Loucy (cell line): ENCODE measurements around the gene ZNF423.

Source experiments
- H2AFZ ChIP-seq: fragments of 200-600 bp; sonication (generic); 2 replicates; pipeline ENCODE4 v1.6.0; 2016; ENCODE audit warnings: antibody characterized with exemption, mild to moderate bottlenecking, low read length, moderate library complexity
- H3F3A ChIP-seq: fragments of 200-600 bp; 2 replicates; pipeline ENCODE4 v1.6.0; 2016; ENCODE audit warnings: antibody characterized with exemption, low read depth, mild to moderate bottlenecking
- H3K27me3 ChIP-seq: fragments of 200-600 bp; sonication (generic); 2 replicates; pipeline ENCODE4 v1.6.1; 2014; ENCODE audit warnings: low read length, mild to moderate bottlenecking; ENCODE audit not compliant: insufficient read depth, poor library complexity, severe bottlenecking
- H3K36me3 ChIP-seq: fragments of 200-600 bp; sonication (generic); 2 replicates; pipeline ENCODE4 v1.6.1; 2016; ENCODE audit warnings: low read length; ENCODE audit not compliant: insufficient read depth
- H3K4me1 ChIP-seq: fragments of 200-600 bp; sonication (generic); 2 replicates; pipeline ENCODE4 v1.5.1; 2014; ENCODE audit warnings: low read length, mild to moderate bottlenecking; ENCODE audit not compliant: insufficient read depth, poor library complexity, severe bottlenecking
- H3K4me2 ChIP-seq: fragments of 200-600 bp; sonication (generic); 2 replicates; pipeline ENCODE4 v1.6.0; 2014; ENCODE audit warnings: antibody characterized with exemption, low read length, low read depth, mild to moderate bottlenecking; ENCODE audit not compliant: poor library complexity, severe bottlenecking
- H3K4me3 ChIP-seq: fragments of 200-600 bp; sonication (generic); 2 replicates; pipeline ENCODE4 v1.5.1; 2014; ENCODE audit warnings: low read length, mild to moderate bottlenecking, mixed read lengths; ENCODE audit not compliant: poor library complexity, severe bottlenecking
- H3K79me2 ChIP-seq: fragments of 200-600 bp; sonication (generic); 2 replicates; pipeline ENCODE4 v1.6.1; 2014; ENCODE audit warnings: low read length; ENCODE audit not compliant: insufficient read depth
- H3K9ac ChIP-seq: fragments of 200-600 bp; sonication (generic); 2 replicates; pipeline ENCODE4 v1.6.0; 2014; ENCODE audit warnings: mild to moderate bottlenecking, low read depth, low read length, moderate library complexity; ENCODE audit not compliant: poor library complexity, severe bottlenecking
- H3K9me2 ChIP-seq: fragments of 200-600 bp; sonication (generic); replicated peaks from 2 replicates; pipeline ENCODE4 v1.6.1; 2016; ENCODE audit warnings: low read depth, low read length, mixed read lengths
- H3K9me3 ChIP-seq: fragments of 200-600 bp; sonication (generic); 2 replicates; pipeline ENCODE4 v1.6.1; 2014; ENCODE audit warnings: mild to moderate bottlenecking, antibody characterized with exemption, low read length, low read depth; ENCODE audit not compliant: insufficient read depth
- H4K20me1 ChIP-seq: fragments of 200-600 bp; sonication (generic); 2 replicates; pipeline ENCODE4 v1.6.0; 2014; ENCODE audit warnings: antibody characterized with exemption, low read length, mild to moderate bottlenecking; ENCODE audit not compliant: insufficient read depth, poor library complexity, severe bottlenecking
- EZH2phosphoT487 ChIP-seq: fragments of 200-600 bp; IDR thresholded peaks from 2 replicates; pipeline ENCODE4 v1.6.1; 2018; ENCODE audit warnings: antibody characterized with exemption, mild to moderate bottlenecking, moderate library complexity, borderline replicate concordance
- TF ChIP-seq, protein P1 (sequence below): fragments of 200-600 bp; sonication (generic); conservative IDR thresholded peaks from 2 replicates; pipeline ENCODE4 v1.5.1; 2014; ENCODE audit warnings: mild to moderate bottlenecking, antibody characterized with exemption, low read length

ZNF423 gene

GRCh38 chr16:49854796-49855203 is 1.1 kb downstream of the ZNF423 start:
- H3K27me3 ChIP-seq, result no peaks in the 10 kb centered on the region
- no peaks in the 10 kb centered on the region; the same call in 1 of the 2 replicates for H3F3A ChIP-seq
- H3K4me3 ChIP-seq, result peak overlapping the region; percentile 82
- TF ChIP-seq, protein P1, sequence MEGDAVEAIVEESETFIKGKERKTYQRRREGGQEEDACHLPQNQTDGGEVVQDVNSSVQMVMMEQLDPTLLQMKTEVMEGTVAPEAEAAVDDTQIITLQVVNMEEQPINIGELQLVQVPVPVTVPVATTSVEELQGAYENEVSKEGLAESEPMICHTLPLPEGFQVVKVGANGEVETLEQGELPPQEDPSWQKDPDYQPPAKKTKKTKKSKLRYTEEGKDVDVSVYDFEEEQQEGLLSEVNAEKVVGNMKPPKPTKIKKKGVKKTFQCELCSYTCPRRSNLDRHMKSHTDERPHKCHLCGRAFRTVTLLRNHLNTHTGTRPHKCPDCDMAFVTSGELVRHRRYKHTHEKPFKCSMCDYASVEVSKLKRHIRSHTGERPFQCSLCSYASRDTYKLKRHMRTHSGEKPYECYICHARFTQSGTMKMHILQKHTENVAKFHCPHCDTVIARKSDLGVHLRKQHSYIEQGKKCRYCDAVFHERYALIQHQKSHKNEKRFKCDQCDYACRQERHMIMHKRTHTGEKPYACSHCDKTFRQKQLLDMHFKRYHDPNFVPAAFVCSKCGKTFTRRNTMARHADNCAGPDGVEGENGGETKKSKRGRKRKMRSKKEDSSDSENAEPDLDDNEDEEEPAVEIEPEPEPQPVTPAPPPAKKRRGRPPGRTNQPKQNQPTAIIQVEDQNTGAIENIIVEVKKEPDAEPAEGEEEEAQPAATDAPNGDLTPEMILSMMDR, result no peak
- TF ChIP-seq EZH2phosphoT487, result no peak
- no peaks in the 10 kb centered on the region for H3K79me2 ChIP-seq
- no peak overlapping the region for H2AFZ ChIP-seq
- no peaks in the 10 kb centered on the region for H3K9me2 ChIP-seq
- no peaks in the 10 kb centered on the region for H4K20me1 ChIP-seq
- H3K4me1 ChIP-seq, result peaks cover 4% of the 10 kb centered on the region
- no peaks in the 10 kb centered on the region for H3K9me3 ChIP-seq
- peak overlapping the region; percentile 80 for H3K9ac ChIP-seq
- peak overlapping the region; percentile 95 for H3K4me2 ChIP-seq
- no peaks in the 10 kb centered on the region for H3K36me3 ChIP-seq

DNA sequence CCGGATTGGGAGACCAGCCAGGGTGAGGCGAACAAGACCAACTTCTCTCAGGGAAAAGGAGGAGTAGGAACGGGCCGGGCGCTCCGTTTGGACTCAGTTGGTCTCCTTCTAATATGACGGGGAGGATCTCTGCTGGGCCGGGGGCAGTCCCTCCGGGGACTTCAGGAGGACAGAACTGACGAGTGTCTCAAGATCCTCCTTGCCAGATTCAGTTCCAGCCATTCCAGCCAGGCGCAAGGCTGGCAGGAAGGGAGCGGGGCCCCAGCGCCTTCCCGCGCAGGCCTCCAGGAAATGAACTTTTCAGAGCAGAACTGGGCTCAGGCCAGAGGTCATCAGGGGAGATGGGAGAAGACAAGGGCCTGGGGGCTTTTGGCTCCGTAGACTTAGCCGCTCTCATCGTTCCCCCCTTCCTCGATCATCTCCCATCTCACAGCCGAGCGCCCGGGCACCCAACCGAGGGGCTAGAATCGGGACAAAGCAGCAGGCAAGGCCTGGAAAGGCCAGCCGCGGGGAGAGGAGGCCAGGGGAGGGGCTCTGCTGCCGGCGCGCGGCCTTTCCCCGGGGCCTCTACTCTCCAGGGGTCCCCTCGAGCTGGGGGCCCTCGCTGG is 1.6 kb downstream of the ZNF423 start:
- no peak overlapping the region for H2AFZ ChIP-seq
- TF ChIP-seq EZH2phosphoT487, result no peak
- TF ChIP-seq, protein P1, result no peak
- H3K27me3 ChIP-seq, result no peaks in the 10 kb centered on the region
- no peaks in the 10 kb centered on the region for H4K20me1 ChIP-seq
- H3K4me1 ChIP-seq, result peaks cover 4% of the 10 kb centered on the region
- H3K9me2 ChIP-seq, result no peaks in the 10 kb centered on the region
- H3K9me3 ChIP-seq, result no peaks in the 10 kb centered on the region
- peak overlapping the region; percentile 95 for H3K4me2 ChIP-seq
- no peaks in the 10 kb centered on the region for H3K36me3 ChIP-seq
- H3F3A ChIP-seq, result no peaks in the 10 kb centered on the region; the same call in 1 of the 2 replicates
- H3K79me2 ChIP-seq, result no peaks in the 10 kb centered on the region
- H3K4me3 ChIP-seq, result peak overlapping the region; percentile 82
- peak overlapping the region; percentile 80 for H3K9ac ChIP-seq

- Histone ChIP-seq H3K9ac (no peak overlapping the region), H3K27me3 (no peaks in the 10 kb centered on the region), H3K36me3 (no peaks in the 10 kb centered on the region), H3K9me3 (no peaks in the 10 kb centered on the region), H3K79me2 (no peaks in the 10 kb centered on the region), H3K4me3 (no peak overlapping the region), H3F3A (no peaks in the 10 kb centered on the region; the same call in 1 of the 2 replicates), H2AFZ (no peak overlapping the region), H4K20me1 (no peaks in the 10 kb centered on the region), H3K4me1 (peaks cover 4% of the 10 kb centered on the region), H3K9me2 (no peaks in the 10 kb centered on the region), H3K4me2 (no peak overlapping the region)
- TF ChIP-seq, protein P1, result no peak
- no peak for TF ChIP-seq EZH2phosphoT487
Measured at GRCh38 chr16:49852279-49852678, 3.6 kb downstream of the ZNF423 start.
